GM12874 (cell line): Measurements from ENCODE around the gene THAP7.

ENCODE experiments used
- CTCF ChIP-seq: IDR thresholded peaks from 2 replicates; pipeline ENCODE4 v1.5.1; 2011; ENCODE audit warnings: low read depth, mild to moderate bottlenecking, control low read depth, low read length, moderate library complexity; ENCODE audit not compliant: insufficient read depth

The THAP7 gene

GRCh38 chr22:20965888-20966855, 35.7 kb downstream of the THAP7 start:
- no peak for TF ChIP-seq CTCF

GRCh38 chr22:20965104-20965887, 36.6 kb downstream of the THAP7 start:
- TF ChIP-seq CTCF: no peak

GRCh38 chr22:20964799-20965103, 37.2 kb downstream of the THAP7 start:
- no peak for TF ChIP-seq CTCF

GRCh38 chr22:20964090-20964798, 37.7 kb downstream of the THAP7 start:
- TF ChIP-seq CTCF: no peak

- no peak for TF ChIP-seq CTCF
These were observed 38.5 kb downstream of the THAP7 start for GRCh38 chr22:20963201-20964052.

- no peak for TF ChIP-seq CTCF
These were observed 39.4 kb downstream of the THAP7 start for GRCh38 chr22:20962491-20962945.
